ENCODE data around the gene MED10.

- no peak for TF ChIP-seq POLR2AphosphoS5 (IDR thresholded peaks at IDR 0.05; ENCODE audit: low read depth, low read length)
- no peak for TF ChIP-seq TAF1 (IDR thresholded peaks at IDR 0.05; ENCODE audit: low read depth, low read length)
- TF ChIP-seq POLR2A (IDR thresholded peaks at IDR 0.05; ENCODE audit: low read depth, low read length): no peak
- TF ChIP-seq PAX5 (IDR thresholded peaks at IDR 0.05; ENCODE audit: insufficient read depth, low read length, severe bottlenecking): no peak
- no peak for TF ChIP-seq SPI1 (IDR thresholded peaks at IDR 0.05; ENCODE audit: low read depth, low read length)
These were observed 45.8 kb upstream of the MED10 start for GRCh38 chr5:6424110-6424659.
